ENCODE measurements around the gene SNCAIP. TPM values are rescaled to one million over a fixed set of nuclear protein-coding genes. Genes with fewer than 3 reads are reported as not detected.

Gene SNCAIP
- total RNA-seq, 4 donors from 2014 or later, result 0.83 to 4.2 (median 2.9) TPM

DNA sequence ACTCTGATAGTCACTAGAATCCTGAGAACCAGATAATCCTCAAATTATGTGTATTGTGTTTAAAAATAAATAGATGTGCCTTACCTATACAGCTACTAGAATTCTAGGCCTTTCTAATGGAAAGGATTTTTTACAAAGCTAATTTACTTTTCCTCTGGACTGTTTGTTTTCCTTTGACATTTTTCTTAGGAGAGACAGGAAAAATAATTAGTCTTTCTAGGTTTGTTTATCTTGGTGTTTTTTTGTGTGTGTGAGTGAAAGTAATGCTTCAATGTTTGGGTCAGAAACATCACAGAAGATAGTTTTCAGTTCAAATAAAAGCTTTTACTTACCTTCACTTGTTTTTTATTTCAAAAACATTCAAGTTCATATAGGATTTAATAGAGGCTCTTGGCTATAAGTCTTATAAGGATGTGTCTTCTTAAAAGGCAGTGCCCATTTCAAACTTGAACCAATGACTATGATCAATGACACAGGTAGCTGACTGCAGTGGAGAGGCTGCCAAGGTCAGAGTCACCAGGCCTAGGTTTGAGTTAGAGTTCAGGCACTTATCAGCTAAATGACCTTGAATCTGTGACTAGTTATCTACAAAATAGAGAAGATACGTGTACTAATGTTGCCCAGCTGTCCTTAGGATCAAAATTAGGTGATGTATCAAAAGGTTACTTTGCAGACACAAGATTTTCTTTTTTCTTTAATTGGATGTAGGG lies 92.8 kb downstream of the SNCAIP start:
- no peak for TF ChIP-seq POLR2A (IDR thresholded peaks at IDR 0.05; ENCODE audit: low read depth)
- intact Hi-C loops (cut with DNase I), result no loop called here

DNA sequence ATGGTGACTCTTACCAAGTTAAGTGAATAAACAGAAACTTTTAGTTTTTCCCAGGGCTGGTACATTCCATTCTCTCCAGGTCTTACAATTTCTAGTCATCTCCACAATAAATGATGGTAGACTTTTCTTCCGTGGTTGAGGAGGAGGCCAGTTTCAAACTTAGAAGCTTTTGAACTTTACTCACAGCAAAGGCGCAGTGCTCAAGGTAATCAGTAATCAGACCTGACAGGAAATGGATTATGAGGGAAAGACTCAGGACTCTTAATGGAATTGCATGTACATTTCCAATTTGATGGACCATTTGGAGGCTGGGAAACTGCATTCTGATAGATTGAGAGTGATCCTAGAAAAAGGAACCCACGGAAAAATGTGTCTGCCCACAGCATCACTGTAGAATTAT lies 93.7 kb downstream of the SNCAIP start:
- H3K4me3 ChIP-seq, result no peak overlapping the region
- no peak for TF ChIP-seq EP300 (IDR thresholded peaks at IDR 0.05)
- TF ChIP-seq POLR2A (IDR thresholded peaks at IDR 0.05; ENCODE audit: low read depth), result no peak
- TF ChIP-seq POLR2AphosphoS5 (IDR thresholded peaks at IDR 0.05), result no peak
- TF ChIP-seq, protein P1, sequence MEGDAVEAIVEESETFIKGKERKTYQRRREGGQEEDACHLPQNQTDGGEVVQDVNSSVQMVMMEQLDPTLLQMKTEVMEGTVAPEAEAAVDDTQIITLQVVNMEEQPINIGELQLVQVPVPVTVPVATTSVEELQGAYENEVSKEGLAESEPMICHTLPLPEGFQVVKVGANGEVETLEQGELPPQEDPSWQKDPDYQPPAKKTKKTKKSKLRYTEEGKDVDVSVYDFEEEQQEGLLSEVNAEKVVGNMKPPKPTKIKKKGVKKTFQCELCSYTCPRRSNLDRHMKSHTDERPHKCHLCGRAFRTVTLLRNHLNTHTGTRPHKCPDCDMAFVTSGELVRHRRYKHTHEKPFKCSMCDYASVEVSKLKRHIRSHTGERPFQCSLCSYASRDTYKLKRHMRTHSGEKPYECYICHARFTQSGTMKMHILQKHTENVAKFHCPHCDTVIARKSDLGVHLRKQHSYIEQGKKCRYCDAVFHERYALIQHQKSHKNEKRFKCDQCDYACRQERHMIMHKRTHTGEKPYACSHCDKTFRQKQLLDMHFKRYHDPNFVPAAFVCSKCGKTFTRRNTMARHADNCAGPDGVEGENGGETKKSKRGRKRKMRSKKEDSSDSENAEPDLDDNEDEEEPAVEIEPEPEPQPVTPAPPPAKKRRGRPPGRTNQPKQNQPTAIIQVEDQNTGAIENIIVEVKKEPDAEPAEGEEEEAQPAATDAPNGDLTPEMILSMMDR (IDR thresholded peaks at IDR 0.05), result no peak
- H3K36me3 ChIP-seq, result no peaks in the 10 kb centered on the region
- 97% methylated on average over 3 of the region's 3 CpGs for WGBS
- DNase-seq (ENCODE audit: extremely low spot score), result no peak
- H3K9me3 ChIP-seq, result no peaks in the 10 kb centered on the region
- no peaks in the 10 kb centered on the region for H3K27me3 ChIP-seq
- intact Hi-C loops (cut with DNase I), result no loop called here
- H3K4me1 ChIP-seq, result peaks cover 0 to 8% (median 0%) of the 10 kb centered on the region in 4 donors
- no peak overlapping the region for H3K27ac ChIP-seq (replicated peaks in 1 of 4)

More for the DNA sequence above, 92.8 kb downstream of the SNCAIP start:
- no peak overlapping the region for H3K4me3 ChIP-seq
- H3K27ac ChIP-seq (replicated peaks in 1 of 4), result no peak overlapping the region
- no peaks in the 10 kb centered on the region for H3K27me3 ChIP-seq
- H3K4me1 ChIP-seq, result peaks cover 0 to 8% (median 0%) of the 10 kb centered on the region in 4 donors
- DNase-seq (ENCODE audit: extremely low spot score), result no peak
- no peaks in the 10 kb centered on the region for H3K36me3 ChIP-seq
- H3K9me3 ChIP-seq, result no peaks in the 10 kb centered on the region
- WGBS, result 100% methylated on average over 1 of the region's 1 CpG

DNA sequence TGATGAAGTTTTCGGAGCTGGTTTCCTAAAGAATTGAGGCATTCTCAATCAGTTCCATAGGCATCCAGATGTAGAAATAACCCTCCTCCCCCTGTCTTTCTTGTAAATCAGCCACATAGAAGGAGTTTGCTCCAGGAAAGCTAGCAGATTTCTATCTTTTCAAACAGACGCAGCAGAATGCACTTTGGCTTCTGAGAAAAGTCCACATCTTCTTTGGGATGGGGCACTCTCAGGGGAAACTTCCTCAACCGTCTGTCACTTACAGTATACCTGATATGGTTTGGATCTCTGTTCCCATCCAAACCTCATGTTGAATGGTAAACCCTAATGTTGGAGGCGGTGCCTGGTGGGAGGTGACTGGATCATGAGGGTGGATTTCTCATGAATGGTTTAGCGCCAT lies 94.1 kb downstream of the SNCAIP start:
- no peaks in the 10 kb centered on the region for H3K9me3 ChIP-seq
- peaks cover 0 to 8% (median 0%) of the 10 kb centered on the region in 4 donors for H3K4me1 ChIP-seq
- WGBS, result 97% methylated on average over 5 of the region's 5 CpGs
- H3K27me3 ChIP-seq, result no peaks in the 10 kb centered on the region
- intact Hi-C loops (cut with DNase I), result no loop called here
- no peak for DNase-seq (ENCODE audit: extremely low spot score)
- H3K4me3 ChIP-seq, result no peak overlapping the region
- H3K36me3 ChIP-seq, result no peaks in the 10 kb centered on the region
- TF ChIP-seq, protein P1 (IDR thresholded peaks at IDR 0.05), result no peak
- TF ChIP-seq POLR2A (IDR thresholded peaks at IDR 0.05; ENCODE audit: low read depth) (no peak), POLR2AphosphoS5 (IDR thresholded peaks at IDR 0.05) (no peak), EP300 (IDR thresholded peaks at IDR 0.05) (no peak)
- H3K27ac ChIP-seq (replicated peaks in 1 of 4), result no peak overlapping the region

DNA sequence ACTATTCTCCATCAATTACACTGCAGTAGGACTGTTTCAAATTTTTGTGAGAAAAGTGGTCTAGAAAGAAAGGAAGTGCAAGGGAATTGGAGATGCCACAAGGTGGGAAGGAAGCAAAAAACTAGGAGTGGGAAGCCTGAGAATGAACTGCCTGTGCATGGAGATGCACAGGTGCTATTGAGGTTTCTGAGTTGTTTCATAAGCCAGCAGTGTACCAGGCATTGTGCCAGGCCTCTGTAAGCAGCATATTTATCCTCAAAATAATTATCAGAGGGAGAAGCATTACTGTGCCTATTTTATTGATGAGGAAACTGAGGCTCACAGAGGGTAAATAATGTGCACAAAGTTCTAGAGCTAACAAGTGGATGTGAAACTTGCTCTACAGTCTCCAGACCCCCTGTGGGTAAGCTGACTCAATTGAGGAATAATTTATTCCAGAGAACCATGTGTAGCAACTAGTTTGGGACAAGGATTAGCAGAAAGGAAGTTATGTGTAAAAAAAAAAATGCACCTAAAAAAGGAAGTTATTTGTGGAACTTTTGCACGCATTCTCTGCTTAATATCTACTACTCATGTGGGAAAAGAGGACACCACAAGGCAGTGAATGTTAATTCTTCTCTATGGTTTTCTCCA lies 96.7 kb downstream of the SNCAIP start:
- no peaks in the 10 kb centered on the region for H3K36me3 ChIP-seq
- intact Hi-C loops (cut with DNase I), result no loop called here
- H3K9me3 ChIP-seq, result no peaks in the 10 kb centered on the region
- peaks cover 0 to 8% (median 0%) of the 10 kb centered on the region in 4 donors for H3K4me1 ChIP-seq
- DNase-seq (ENCODE audit: extremely low spot score), result no peak
- TF ChIP-seq POLR2AphosphoS5 (IDR thresholded peaks at IDR 0.05) (no peak), POLR2A (IDR thresholded peaks at IDR 0.05; ENCODE audit: low read depth) (no peak), EP300 (IDR thresholded peaks at IDR 0.05) (no peak)
- TF ChIP-seq, protein P1 (IDR thresholded peaks at IDR 0.05), result no peak
- no peaks in the 10 kb centered on the region for H3K27me3 ChIP-seq
- H3K4me3 ChIP-seq, result no peak overlapping the region
- H3K27ac ChIP-seq (replicated peaks in 1 of 4), result no peak overlapping the region
- WGBS, result 56% methylated on average over 1 of the region's 1 CpG

DNA sequence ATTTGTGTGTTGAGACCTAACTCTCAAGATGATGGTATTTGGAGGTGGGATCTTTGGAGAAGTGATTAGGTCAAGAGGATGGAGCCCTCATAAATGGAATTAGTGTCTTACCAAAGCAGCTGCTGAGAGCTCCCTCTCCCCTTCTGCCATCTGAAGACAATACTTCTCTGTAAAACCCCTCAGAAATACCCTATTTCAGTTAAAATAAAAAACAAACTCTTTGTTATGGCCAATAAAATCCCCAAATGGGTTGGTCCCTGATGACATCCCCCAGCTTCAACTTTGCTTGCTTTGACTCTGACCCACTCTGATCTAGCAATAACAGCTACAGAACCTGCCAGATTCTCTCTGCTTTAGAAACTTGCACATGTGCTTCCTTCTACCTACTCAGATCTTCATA lies 100.9 kb downstream of the SNCAIP start:
- intact Hi-C loops (cut with DNase I), result loop anchor here (10.0 kb wide), 1 partner anchor 318 kb away; no protein-coding TSS in a partner anchor
- no peak for DNase-seq (ENCODE audit: extremely low spot score)
- no peaks in the 10 kb centered on the region for H3K9me3 ChIP-seq
- H3K4me3 ChIP-seq, result no peak overlapping the region
- no peaks in the 10 kb centered on the region for H3K36me3 ChIP-seq
- H3K27me3 ChIP-seq, result no peaks in the 10 kb centered on the region
- H3K4me1 ChIP-seq, result peaks cover 0 to 8% (median 3%) of the 10 kb centered on the region in 4 donors
- no peak overlapping the region for H3K27ac ChIP-seq (replicated peaks in 1 of 4)
- TF ChIP-seq POLR2AphosphoS5 (IDR thresholded peaks at IDR 0.05), result no peak
- TF ChIP-seq EP300 (IDR thresholded peaks at IDR 0.05), result no peak
- TF ChIP-seq POLR2A (IDR thresholded peaks at IDR 0.05; ENCODE audit: low read depth), result no peak
- TF ChIP-seq, protein P1 (IDR thresholded peaks at IDR 0.05), result no peak
